Endothelial cell of umbilical vein (primary cell): Measurements from ENCODE around the gene MPHOSPH8. TPM values are rescaled to one million over a fixed set of nuclear protein-coding genes. Genes with fewer than 3 reads are reported as not detected.

Experiments used
- BruUV-seq: library from RNA; stranded (reverse); fragments of 400-500 nt; replicated peaks from 2 replicates; lab custom pipeline; 2021; lab: Mats Ljungman, UMichigan
- CTCF ChIA-PET: fragments of 300-600, 350-600 bp; sonication (Branson Sonifier 250); formaldehyde crosslinking; loops from one replicate; lab custom pipeline; 2021; ENCODE audit warnings: antibody characterized with exemption, inconsistent platforms; lab: Charles Lee
- POLR2A ChIA-PET: fragments of 300-600, 350-600 bp; sonication (Branson Sonifier 250); formaldehyde crosslinking; loops from one replicate; lab custom pipeline; 2021; ENCODE audit warnings: antibody characterized with exemption, inconsistent platforms; lab: Charles Lee
- DNase-seq: peaks from one replicate; pipeline ENCODE4 v3.0.0-alpha.2; 2011; ENCODE audit warnings: low read depth, low spot score
- FAIRE-seq: peaks from 2 replicates; lab custom pipeline; 2011; peaks lifted over from hg19 to GRCh38; lab: Jason Lieb, UNC
- H2AFZ ChIP-seq: 2 replicates; pipeline ENCODE4 v1.6.0; 2012; ENCODE audit warnings: low read depth, low read length, control low read depth, inconsistent platforms
- H3K27ac ChIP-seq: 2 replicates; pipeline ENCODE4 v1.5.1; 2011; ENCODE audit warnings: low read depth, mild to moderate bottlenecking, control low read depth, low read length, moderate library complexity; ENCODE audit not compliant: insufficient read depth
- H3K27me3 ChIP-seq, 2 experiments: 2 replicates each; pipeline versions ENCODE4 v1.6.0 to v1.6.1; 2011; ENCODE audit warnings: low read length in 2 of 2, mixed read lengths in 1 of 2; ENCODE audit not compliant: control insufficient read depth in 2 of 2, insufficient read depth in 2 of 2
- H3K36me3 ChIP-seq, 2 experiments: 2 replicates in 1 of 2; 3 replicates in 1 of 2; pipeline ENCODE4 v1.5.1; 2011; ENCODE audit warnings: low read length in 2 of 2, mild to moderate bottlenecking in 1 of 2, moderate library complexity in 1 of 2; ENCODE audit not compliant: control insufficient read depth in 2 of 2, insufficient read depth in 2 of 2; ENCODE audit errors: extremely low read depth in 1 of 2
- H3K4me1 ChIP-seq: 3 replicates; pipeline ENCODE4 v1.5.1; 2011; ENCODE audit warnings: mild to moderate bottlenecking, low read length; ENCODE audit not compliant: control insufficient read depth, insufficient read depth; ENCODE audit errors: extremely low read depth
- H3K4me2 ChIP-seq: 2 replicates; pipeline ENCODE4 v1.6.1; 2011; ENCODE audit warnings: low read length, control low read depth, mixed read lengths; ENCODE audit not compliant: insufficient read depth
- H3K4me3 ChIP-seq, 3 experiments: fragments of 200-600 bp in 1 of 3; sonication (generic), shearing (Covaris generic) in 1 of 3; replicated peaks in 1 of 3; 2 replicates each; pipeline ENCODE4 v1.5.1; 2011 to 2016; ENCODE audit warnings: control low read depth in 3 of 3, low read length in 3 of 3, mild to moderate bottlenecking in 2 of 3, inconsistent platforms in 1 of 3, low read depth in 1 of 3, moderate library complexity in 1 of 3; ENCODE audit not compliant: insufficient read depth in 1 of 3
- H3K79me2 ChIP-seq: 2 replicates; pipeline ENCODE4 v1.6.0; 2012; ENCODE audit warnings: low read length, inconsistent platforms; ENCODE audit not compliant: control insufficient read depth, insufficient read depth
- H3K9ac ChIP-seq: replicated peaks from 2 replicates; pipeline ENCODE3; 2011; ENCODE audit warnings: low read length, control low read depth; ENCODE audit not compliant: insufficient read depth; ENCODE audit errors: extremely low read depth
- H3K9me1 ChIP-seq: replicated peaks from 3 replicates; pipeline ENCODE4 v1.6.0; 2011; ENCODE audit warnings: mild to moderate bottlenecking, low read length; ENCODE audit not compliant: control insufficient read depth, insufficient read depth; ENCODE audit errors: extremely low read depth
- H3K9me3 ChIP-seq: replicated peaks from 2 replicates; pipeline ENCODE4 v1.5.1; 2012; ENCODE audit warnings: low read length, inconsistent platforms; ENCODE audit not compliant: control insufficient read depth, insufficient read depth
- H4K20me1 ChIP-seq: replicated peaks from 2 replicates; pipeline ENCODE3; 2011; ENCODE audit warnings: mild to moderate bottlenecking, low read length; ENCODE audit not compliant: control insufficient read depth, insufficient read depth; ENCODE audit errors: extremely low read depth
- CTCF ChIP-seq, 2 donors: IDR thresholded peaks; 1 replicate in 1 of 2; 2 replicates in 1 of 2; pipeline ENCODE4 v1.5.1; 2011; ENCODE audit warnings: low read length in 2 of 2, mild to moderate bottlenecking in 2 of 2, moderate library complexity in 2 of 2, control low read depth in 1 of 2, inconsistent platforms in 1 of 2, low read depth in 1 of 2; ENCODE audit not compliant: insufficient read depth in 1 of 2; ENCODE audit errors: extremely low read depth in 1 of 2
- EZH2 ChIP-seq: IDR thresholded peaks from 2 replicates; pipeline ENCODE4 v1.6.1; 2012; ENCODE audit warnings: borderline replicate concordance, low read depth, mild to moderate bottlenecking, moderate library complexity, low read length, inconsistent platforms; ENCODE audit not compliant: severe bottlenecking
- GATA2 ChIP-seq: IDR thresholded peaks from 2 replicates; pipeline ENCODE4 v1.7.0; 2011; ENCODE audit warnings: low read depth, mild to moderate bottlenecking, moderate library complexity, mixed read lengths, low read length; ENCODE audit not compliant: insufficient read length, insufficient read depth
- JUN ChIP-seq: IDR thresholded peaks from 2 replicates; pipeline ENCODE4 v1.6.1; 2011; ENCODE audit warnings: borderline replicate concordance, low read depth; ENCODE audit not compliant: insufficient read length, insufficient read depth
- MYC ChIP-seq: IDR thresholded peaks from one replicate; pipeline ENCODE4 v1.6.1; 2011; ENCODE audit warnings: mild to moderate bottlenecking, low read depth, low read length
- POLR2A ChIP-seq: IDR thresholded peaks from 2 replicates; pipeline ENCODE4 v1.6.1; 2012; ENCODE audit warnings: low read depth, mild to moderate bottlenecking, control low read depth, low read length
- POLR2AphosphoS5 ChIP-seq: IDR thresholded peaks from 2 replicates; pipeline ENCODE4 v1.6.1; 2012; ENCODE audit warnings: low read depth, mild to moderate bottlenecking, control low read depth, low read length, moderate library complexity; ENCODE audit not compliant: insufficient read depth
- dilution Hi-C: fragments of 300-500 bp; cut with MboI; formaldehyde crosslinking; loops from one replicate; pipeline ENCODE4 v1.15.0; 2019; ENCODE audit warnings: low sequenced_read_pairs; ENCODE audit not compliant: extremely low pct_ligation_motif_present
- intact Hi-C: fragments of 100-400 bp; cut with micrococcal nuclease; formaldehyde crosslinking; loops from one replicate; pipeline ENCODE4 v1.10.0; 2022
- polyA plus RNA-seq, 4 experiments: library from polyadenylated mRNA; depleted of rRNA in 3 of 4; stranded (reverse) in 3 of 4; unstranded in 1 of 4; fragments of >200 nt; gene quantifications; 2 replicates each; pipeline versions ENCODE4 v1.2.1 to v1.2.3, GENCODE V29; 2011 to 2012; ENCODE audit warnings: missing spikeins in 1 of 4
- total RNA-seq: library from RNA; stranded (reverse); gene quantifications from 2 replicates; pipeline ENCODE4 v1.2.3, GENCODE V29; 2021

The MPHOSPH8 gene
- total and polyA plus RNA-seq, 2 donors (not counting 3 experiments of a cell fraction or from before 2014, with no cell fraction given), result 16.2 to 31.5 TPM

GRCh38 chr13:19645000-19645399, 11.5 kb downstream of the MPHOSPH8 start:
- POLR2A ChIA-PET, result no interaction called here
- intact Hi-C loops (no loop called here), dilution Hi-C loops (no loop called here)
- Histone ChIP-seq H3K9me1 (no peaks in the 10 kb centered on the region), H3K4me1 (no peaks in the 10 kb centered on the region), H3K27me3 (no peaks in the 10 kb centered on the region), H3K79me2 (peaks cover 11% of the 10 kb centered on the region), H3K27ac (no peak overlapping the region), H4K20me1 (no peaks in the 10 kb centered on the region), H3K4me2 (no peak overlapping the region), H3K36me3 (peaks cover 6 to 18% of the 10 kb centered on the region in 2 experiments), H3K4me3 (no peak overlapping the region), H3K9ac (no peak overlapping the region), H3K9me3 (no peaks in the 10 kb centered on the region), H2AFZ (no peak overlapping the region)
- BruUV-seq, result no TSS peak
- CTCF ChIA-PET, result no interaction called here
- DNase-seq, result no peak
- no peak for FAIRE-seq
- TF ChIP-seq POLR2A (no peak), GATA2 (no peak), EZH2 (no peak), CTCF (IDR thresholded peaks at IDR 0.05; ENCODE audit: extremely low read depth in 1 of 2, insufficient read depth in 1 of 2, low read depth in 1 of 2, low read length in 2 of 2) (no peak), POLR2AphosphoS5 (no peak), JUN (no peak), MYC (no peak)
